Measurements from ENCODE around the gene SYT8.
A peak's percentile ranks its signal among the peaks of the same experiment; 100 is the strongest.
"Not testable (repeated sequence)": the region's sequence is repeated elsewhere in the genome, so short reads cannot be mapped to it uniquely, and the experiment has no call there.

The SYT8 gene

DNA sequence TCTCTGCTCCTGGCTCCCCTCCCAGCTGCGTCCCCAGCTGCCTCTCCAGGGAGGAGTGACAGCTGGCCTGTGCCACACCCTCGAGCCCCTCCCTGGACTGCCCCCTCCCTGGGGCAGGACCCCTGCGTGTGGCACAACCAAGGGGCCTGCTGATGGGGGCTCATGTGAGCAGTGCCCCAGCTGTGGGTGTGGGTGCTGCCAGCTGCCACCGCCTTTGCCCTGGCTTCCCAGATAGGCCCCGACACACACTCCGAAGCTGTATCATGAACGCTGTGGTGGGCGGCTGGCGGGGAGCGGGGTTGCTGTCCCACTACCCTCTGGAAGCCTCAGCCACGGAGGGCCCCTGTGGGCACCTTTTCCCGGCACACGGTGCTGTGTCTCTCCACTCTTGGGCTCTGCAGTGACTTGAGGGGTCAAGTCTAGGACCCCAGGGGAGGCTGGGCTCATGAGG, 41.1 kb downstream of the SYT8 start:
- not testable (repeated sequence) for DNase-seq

DNA sequence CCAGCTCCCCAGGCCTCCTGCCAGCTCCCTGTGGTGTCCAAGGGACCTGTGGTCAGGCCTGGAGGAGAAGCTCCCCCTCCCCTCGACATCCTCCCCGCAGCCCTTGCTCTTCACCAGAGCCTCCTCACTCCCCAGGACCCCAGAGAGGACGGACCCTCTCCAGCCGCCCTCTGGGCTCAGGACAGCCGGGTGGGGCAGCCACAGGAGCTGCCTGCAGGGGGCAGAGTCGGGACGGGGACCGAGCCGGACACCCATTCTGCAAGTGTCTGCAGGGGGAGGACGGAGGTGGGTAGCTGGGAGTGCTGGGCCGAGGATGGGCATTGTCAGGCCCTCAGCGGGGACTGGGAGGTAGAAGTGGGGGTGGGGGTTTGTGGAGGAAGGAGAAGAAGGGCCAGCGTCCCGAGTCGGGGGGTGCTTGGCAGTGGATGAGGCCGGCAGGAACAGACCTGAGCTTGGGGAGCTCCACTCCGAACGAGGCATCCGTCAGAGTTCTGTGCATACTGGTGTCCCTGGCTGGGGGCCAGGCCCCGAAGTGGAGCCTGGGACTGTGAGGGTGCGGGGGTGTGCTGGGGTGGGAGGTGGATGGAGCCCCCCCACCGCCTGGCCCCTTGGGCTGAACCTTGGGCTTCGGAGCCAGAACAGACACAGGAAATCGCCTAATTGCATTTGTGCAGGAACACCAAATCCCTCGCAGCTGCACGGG, 41.7 kb downstream of the SYT8 start:
- no peak for DNase-seq

DNA sequence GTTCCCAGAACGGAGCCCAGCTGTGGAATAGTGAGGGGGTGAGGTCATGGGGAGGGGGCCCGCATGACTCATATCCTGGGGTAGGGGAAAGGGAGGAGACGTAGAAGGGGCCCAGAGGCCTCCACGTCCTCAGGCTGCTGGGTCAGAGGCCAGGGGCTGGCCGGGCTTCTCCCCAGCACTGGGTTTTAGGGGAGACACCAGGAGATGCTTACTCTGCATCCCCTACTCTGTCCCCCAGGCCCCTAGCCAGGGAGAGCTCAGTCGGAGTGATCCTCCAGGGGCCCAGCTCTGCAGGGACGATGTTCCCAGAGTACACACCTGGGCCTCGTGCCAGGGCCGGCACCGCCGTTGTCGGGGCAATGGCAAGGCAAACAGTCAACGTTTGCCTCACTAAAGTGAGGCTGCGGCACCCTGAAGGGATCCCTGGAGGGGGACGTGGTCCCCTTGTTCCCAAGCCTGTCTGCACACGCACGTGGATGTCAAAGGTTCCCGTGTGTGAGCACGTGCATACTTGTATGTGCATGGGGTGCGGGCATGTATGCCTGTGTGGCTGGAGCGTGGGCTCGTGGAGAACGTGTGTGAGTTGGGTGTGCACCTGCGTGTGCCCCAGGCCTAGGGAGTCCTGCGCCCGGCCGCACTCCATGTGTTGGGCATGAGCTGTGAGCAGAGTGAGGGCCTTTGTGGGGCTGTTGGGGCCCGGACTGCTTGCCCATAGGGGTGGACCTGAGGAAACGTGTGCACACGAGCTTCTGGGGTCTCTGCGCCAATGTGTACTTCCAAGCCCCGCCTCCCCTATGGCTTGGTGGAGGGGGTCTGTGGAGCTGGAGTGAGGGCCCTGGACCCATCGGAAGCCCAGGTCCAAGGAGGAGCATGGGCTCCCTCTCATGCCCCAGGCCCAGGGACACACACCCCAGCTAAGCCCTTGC, 42.7 kb downstream of the SYT8 start:
- DNase-seq = no peak

DNA sequence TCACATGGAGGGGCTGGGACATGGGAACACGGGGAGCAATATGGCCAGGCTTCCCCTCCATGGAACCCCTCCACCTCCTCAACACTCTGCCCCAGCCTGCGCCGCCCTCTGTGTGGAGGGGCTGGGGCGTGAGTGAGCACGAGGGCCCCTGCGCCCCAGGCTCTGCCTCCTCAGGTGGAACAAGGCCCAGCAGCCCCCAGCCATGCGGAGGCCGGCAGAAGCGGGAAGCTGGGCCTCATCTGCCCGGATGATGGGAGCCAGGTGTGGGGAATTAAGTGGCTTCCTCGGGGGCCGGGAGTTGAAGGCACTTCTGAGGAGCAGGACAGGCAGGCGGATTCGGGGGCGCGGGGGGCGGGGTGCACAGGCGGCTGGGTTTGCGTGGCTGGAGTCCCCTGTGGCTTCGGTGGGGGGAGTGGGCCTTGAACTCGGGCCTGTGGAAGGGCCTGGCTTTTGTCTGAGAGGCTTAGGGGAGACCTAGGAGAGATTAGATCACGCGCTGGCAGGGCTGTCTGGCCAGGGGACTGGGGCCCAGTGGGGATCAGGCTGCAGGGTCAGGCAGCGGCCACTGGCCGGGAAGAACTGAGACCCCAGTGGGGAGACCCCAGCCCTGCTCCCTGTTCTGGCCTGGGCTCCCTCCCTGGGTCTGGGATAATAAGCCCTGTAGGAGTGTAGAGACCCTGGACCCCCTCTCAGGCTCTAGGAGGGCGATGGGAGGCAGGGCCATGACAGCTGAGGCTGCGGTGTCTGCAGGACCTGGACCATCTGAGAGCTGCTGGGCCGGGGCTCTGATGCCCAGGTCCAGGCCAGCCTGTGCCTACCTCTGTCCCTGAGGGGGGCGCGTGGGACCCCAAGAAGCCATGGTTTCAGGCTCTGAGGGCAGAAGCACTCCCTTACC, 43.6 kb downstream of the SYT8 start:
- DNase-seq = no peak

DNA sequence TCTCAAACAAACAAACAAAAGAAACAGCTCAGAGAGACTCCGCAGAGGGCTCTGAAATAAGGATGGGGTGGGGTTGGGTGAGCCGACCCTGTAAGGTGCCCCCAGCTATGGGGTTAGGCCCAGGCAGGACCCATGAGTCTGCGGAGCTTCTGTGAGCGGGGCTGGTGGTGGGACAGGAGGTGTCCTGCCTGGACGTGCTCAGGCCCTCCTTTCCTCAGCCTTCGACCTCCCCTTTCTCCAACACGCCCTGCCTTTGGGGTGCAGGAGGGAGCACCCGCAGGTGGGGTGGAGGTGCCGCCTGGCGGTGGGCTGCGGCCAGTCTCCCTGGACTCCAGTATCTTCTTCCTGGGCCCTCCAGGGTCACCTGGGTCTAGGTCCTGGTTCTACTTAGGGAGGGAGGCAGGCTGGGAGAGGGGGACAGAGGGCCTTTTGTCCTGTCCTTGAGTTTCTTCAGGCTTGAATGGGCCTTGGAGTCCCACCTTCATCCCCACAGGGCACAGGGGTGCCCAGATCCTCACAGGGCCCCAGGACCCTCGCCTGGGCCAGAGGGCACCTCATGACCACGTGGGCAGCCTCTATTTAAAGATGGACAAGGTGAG, 44.7 kb downstream of the SYT8 start:
- no peak for DNase-seq

DNA sequence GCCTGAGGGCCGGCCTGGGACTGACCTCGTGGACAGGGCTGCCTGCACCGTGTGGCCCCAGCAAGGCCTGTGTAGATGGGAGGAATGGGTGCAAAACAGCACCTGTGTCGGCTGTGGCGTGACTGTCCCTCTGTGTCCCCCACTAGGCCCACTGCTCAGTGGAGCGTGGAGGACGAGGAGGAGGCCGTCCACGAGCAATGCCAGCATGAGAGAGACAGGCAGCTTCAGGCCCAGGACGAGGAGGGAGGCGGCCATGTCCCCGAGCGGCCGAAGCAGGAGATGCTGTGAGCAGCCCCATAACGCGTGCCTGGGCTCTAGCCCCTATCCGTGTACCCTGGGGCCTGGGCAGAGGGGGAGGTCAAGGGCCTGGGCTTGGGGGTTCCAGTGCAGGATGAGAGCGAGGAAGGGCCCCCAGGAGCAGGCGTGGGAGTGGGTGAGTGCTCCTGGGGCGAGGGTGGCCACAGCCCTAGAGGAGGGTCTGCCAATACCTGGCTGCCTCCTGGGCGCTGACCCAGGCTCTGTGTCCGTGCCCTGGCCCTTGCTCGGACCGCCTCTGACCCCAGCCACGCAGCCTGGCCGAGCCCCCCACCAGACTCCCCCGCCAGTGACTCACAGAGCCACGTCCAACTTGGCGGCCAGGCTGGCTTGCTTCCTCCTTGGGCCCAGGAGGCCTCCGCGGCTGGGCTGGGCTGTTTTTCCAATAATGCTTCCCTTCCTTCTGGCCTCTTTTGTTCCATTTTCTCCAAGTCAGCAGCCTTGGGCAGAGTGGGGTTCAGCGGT, 45.3 kb downstream of the SYT8 start:
- DNase-seq = no peak

DNA sequence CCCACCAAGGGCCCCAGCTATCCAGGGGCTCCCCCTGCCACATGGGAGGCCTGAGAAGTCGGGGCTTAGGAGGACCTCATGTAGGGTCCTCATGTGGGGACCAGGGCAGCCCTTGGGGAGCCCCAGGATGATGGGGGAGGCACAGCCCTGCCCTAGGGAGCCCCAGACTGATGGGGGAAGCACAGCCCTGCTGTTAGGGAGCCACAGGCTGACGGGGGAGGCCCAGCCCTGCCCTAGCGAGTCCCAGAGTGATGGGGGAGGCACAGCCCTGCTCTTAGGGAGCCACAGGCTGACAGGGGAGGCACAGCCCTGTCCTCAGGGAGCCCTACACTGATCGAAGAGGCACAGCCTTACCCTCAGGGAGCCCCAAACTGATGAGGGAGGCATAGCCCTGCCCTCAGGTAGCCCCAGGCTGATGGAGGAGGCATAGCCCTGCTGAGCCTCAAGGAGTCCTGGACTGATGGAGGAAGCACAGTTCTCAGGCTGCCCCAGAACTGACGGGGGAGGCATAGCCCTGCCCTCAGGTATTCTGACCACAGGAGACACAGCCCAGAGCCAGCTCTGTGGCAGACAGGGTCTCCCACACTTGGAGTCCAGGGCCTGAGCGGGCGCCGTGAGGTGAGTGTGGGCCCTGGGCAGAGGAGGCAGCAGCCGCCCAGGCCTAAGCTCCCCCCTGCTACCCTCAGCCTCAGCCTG, 46.1 kb downstream of the SYT8 start:
- no peak for DNase-seq

DNA sequence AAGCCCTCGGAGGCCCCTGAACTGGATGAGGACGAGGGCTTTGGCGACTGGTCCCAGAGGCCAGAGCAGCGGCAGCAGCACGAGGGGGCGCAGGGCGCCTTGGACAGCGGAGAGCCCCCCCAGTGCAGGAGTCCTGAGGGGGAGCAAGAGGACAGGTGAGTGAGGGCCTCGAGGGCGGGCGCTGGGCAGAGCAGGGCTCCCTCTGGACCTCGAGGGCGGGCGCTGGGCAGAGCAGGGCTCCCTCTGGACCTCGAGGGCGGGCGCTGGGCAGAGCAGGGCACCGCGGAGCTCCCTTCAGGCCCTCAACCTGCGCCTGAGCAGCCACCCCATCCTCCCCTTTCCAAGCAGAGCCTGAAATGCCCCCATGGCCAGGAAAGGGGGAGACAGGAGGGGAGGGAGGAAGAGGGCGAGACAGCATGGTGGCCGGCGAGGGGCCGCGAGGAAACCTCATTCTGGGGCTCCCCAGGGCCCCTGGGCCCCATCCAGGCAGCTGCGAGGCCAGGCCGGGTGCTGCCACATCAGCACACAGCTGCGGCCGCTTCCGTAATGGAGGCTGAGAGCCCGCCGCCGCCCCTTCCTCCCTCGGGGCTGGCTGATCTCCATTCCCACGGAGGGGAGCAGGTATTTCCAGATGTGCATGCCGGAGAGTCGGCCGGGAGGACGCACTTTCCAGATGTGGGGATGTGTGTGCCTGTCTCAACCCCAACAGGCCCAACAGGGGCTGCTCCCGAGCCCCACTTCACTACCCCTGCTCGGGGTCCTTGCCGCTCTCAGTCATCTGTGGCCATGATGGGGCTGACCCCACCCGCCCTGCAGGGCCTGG, 46.9 kb downstream of the SYT8 start:
- DNase-seq = no peak

DNA sequence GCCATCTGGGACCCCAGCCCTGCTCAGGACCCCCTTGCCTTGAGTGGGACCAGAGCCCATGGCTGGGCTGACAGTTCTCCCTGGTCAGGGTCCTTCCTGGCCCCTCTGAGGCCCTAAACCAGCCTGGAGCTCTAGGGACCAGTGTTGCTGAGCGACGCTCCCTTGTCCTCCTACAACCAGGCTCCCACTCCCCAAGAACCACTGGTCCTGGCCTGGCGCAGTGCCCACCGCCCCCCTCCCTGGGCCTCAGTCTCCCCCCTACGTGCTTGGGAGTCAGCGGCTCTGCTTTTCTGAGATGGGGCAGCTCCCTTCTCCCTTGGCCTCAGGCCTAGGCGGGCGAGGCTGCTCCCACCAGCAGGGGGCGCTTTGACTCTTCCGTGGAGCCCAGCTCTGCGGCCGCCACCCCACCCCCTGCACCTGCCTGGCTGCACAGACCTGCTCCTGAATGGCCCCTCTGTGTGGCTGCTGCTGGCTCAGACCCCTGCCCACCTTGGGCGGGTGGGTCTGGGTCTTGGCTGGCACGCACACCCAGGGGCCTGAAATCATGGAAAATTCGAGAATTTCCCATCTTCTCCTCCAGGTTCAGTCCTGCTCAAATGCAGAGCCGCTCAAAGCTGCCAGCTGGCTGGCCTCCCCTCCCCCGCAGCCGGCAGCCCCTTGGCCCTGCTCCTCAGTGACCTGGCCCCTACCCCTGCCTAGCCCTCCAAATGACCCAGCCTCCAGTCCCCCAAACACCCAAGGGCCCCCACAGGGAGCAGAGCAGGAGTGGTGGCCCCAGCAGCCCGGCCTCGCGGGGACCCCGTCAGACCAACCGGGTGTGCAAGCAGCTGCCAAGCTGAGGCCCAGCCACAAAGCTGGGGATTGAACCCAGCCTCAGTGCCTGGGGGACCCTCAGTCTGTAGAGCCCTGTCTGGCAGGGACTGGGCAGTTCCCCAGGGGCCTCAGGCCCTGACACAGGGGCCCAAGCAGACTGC, 47.8 kb downstream of the SYT8 start:
- DNase-seq = peak; percentile 16 to 41

DNA sequence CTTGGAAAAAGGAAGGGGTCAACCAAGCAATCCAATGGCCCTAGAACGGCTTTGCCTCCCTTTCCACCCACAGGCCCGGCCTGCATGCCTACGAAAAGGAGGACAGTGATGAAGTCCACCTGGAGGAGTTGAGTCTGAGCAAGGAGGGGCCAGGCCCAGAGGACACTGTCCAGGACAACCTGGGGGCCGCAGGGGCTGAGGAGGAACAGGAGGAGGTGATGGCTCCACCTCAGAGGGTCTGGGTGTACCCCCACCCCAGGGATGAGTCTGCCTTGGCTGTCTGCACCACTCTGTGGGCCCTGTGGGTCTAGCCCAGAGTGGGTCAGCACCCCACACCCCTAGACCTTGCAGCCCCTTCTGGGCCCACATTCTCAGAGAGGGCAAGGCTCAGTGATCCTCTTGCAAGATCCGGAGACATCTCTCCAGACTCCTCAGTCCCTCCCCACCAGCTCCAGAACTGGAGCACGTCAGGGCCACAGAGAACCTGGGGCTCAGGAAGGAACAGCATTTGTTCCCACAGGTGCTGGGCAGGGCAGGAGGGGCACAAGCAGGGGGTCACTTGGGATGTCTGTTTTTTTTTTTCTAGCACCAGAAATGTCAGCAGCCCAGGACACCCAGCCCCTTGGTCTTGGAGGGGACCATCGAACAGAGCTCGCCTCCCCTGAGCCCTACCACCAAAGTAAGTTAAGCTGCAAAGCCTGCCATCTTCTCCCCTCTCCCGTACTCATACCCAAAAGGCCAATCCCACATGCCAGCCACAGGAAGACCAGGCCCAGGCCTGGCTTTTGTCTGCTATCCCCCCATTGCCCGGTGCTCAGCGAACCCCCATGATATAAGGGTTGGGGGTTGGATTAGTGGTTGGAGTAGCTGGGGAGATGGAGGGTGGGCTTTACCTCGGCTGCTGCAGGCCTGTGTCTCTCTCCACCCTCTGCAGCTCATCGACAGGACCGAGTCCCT, 48.8 kb downstream of the SYT8 start:
- DNase-seq = no peak

DNA sequence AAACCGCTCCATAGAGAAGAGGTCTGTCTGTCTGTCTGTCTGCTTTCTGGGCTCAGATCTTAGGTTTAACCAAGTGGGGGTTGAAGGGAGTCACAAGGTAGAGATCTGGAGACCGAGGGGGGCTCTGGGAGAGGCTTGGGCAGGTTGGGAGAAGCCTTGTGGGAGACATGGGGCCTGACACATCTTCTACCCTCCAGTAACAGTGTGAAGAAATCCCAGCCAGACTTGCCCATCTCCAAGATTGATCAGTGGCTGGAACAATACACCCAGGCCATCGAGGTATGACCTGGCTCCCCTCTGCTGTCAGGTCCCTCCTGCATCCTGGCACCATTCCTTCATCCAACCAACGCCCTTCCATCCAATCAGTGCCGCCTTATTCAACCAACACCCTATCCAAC, 49.5 kb downstream of the SYT8 start:
- DNase-seq = no peak

DNA sequence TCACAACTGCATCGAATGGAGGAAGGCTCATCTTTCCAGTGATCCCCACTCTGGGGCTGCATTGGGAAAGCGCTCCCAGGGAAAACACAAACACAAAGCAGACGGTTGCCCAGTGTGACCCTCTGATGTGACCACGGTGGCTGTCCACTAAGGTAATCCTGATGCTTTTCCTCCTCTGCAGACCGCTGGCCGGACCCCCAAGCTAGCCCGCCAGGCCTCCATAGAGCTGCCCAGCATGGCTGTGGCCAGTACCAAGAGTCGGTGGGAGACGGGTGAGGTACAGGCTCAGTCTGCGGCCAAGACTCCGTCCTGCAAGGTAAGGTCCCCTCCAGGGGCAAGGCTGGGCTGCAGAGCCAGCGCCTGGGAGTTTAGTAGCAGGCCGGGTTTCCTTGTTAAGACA, 51.8 kb downstream of the SYT8 start:
- DNase-seq = not testable (repeated sequence)
